HG03280 (cell line): Measurements from ENCODE around the gene PRCC.

Source experiments
- ATAC-seq: cut with Tn5 transposase; IDR thresholded peaks from one replicate; pipeline ENCODE4 v1.9.1; 2021; ENCODE audit warnings: mild to moderate bottlenecking, moderate library complexity; ENCODE audit not compliant: unreplicated experiment

The PRCC gene

GRCh38 chr1:156743367-156744302, 23.7 kb upstream of the PRCC start:
- ATAC-seq, result no peak

GRCh38 chr1:156744344-156744743, 23.0 kb upstream of the PRCC start:
- no peak for ATAC-seq

GRCh38 chr1:156744786-156745419, 22.4 kb upstream of the PRCC start:
- ATAC-seq, result no peak

- ATAC-seq, result no peak
Observed at GRCh38 chr1:156745881-156746280, 21.5 kb upstream of the PRCC start.

- no peak for ATAC-seq
Observed at GRCh38 chr1:156746406-156746727, 21.0 kb upstream of the PRCC start.

GRCh38 chr1:156746728-156747631, 20.4 kb upstream of the PRCC start:
- ATAC-seq, result no peak

GRCh38 chr1:156747742-156748669, 19.3 kb upstream of the PRCC start:
- no peak for ATAC-seq

GRCh38 chr1:156748670-156749418, 18.5 kb upstream of the PRCC start:
- no peak for ATAC-seq

GRCh38 chr1:156749419-156750118, 17.8 kb upstream of the PRCC start:
- no peak for ATAC-seq

GRCh38 chr1:156750191-156750672, 17.1 kb upstream of the PRCC start:
- ATAC-seq, result no peak

GRCh38 chr1:156750711-156751450, 16.5 kb upstream of the PRCC start:
- peak; percentile 19 for ATAC-seq

GRCh38 chr1:156751451-156751756, 15.9 kb upstream of the PRCC start, which contains the start of gene HDGF:
Gene HDGF, minus strand, starts transcription at chr1:156751675. Its CDS starts 246 bp downstream, at chr1:156751429.
- ATAC-seq, result no peak

GRCh38 chr1:156751757-156752481, 15.4 kb upstream of the PRCC start:
- ATAC-seq, result peak; percentile 63

- no peak for ATAC-seq
Observed at GRCh38 chr1:156752843-156753482, 14.4 kb upstream of the PRCC start.

GRCh38 chr1:156754219-156754618, 13.1 kb upstream of the PRCC start:
- ATAC-seq, result no peak

GRCh38 chr1:156755527-156755950, 11.8 kb upstream of the PRCC start:
- ATAC-seq, result no peak

GRCh38 chr1:156756355-156756754, 11.0 kb upstream of the PRCC start:
- ATAC-seq, result no peak
